DND-41 (cell line): Measurements from ENCODE around the gene FBXL20.
"Not testable (repeated sequence)": the region's sequence is repeated elsewhere in the genome, so short reads cannot be mapped to it uniquely, and the experiment has no call there.

ENCODE experiments used
- ATAC-seq: fragments of 200-7000 bp; cut with Tn5 transposase; 3 replicates; pipeline ENCODE4 v1.9.1; 2021; ENCODE audit warnings: low read depth; ENCODE audit not compliant: insufficient read depth
- DNase-seq: peaks from one replicate; pipeline ENCODE4 v3.0.0-alpha.2; 2020
- H2AFZ ChIP-seq: 2 replicates; pipeline ENCODE4 v1.6.0; 2012; ENCODE audit warnings: low read depth, low read length
- H3K27ac ChIP-seq: 2 replicates; pipeline ENCODE4 v1.5.1; 2012; ENCODE audit warnings: low read length, inconsistent platforms
- H3K27me3 ChIP-seq: fragments of 200-600 bp; sonication (generic); 2 replicates; pipeline ENCODE4 v1.6.0; 2012; ENCODE audit warnings: low read length, mild to moderate bottlenecking, inconsistent platforms; ENCODE audit not compliant: insufficient read depth, poor library complexity
- H3K36me3 ChIP-seq: 2 replicates; pipeline ENCODE4 v1.5.1; 2012; ENCODE audit warnings: low read length, inconsistent platforms; ENCODE audit not compliant: insufficient read depth
- H3K4me1 ChIP-seq: 2 replicates; pipeline ENCODE4 v1.5.1; 2012; ENCODE audit warnings: mild to moderate bottlenecking, low read length; ENCODE audit not compliant: insufficient read depth
- H3K4me2 ChIP-seq: 2 replicates; pipeline ENCODE4 v1.6.0; 2012; ENCODE audit warnings: mild to moderate bottlenecking, moderate library complexity, low read length, inconsistent platforms; ENCODE audit not compliant: insufficient read depth
- H3K4me3 ChIP-seq, 2 experiments: fragments of 200-600 bp in 1 of 2; shearing (Covaris generic) in 1 of 2; 2 replicates each; pipeline ENCODE4 v1.5.1; 2012 to 2016; ENCODE audit warnings: inconsistent platforms in 2 of 2, low read length in 2 of 2, mild to moderate bottlenecking in 2 of 2, low read depth in 1 of 2, moderate library complexity in 1 of 2
- H3K79me2 ChIP-seq: 2 replicates; pipeline ENCODE4 v1.6.0; 2012; ENCODE audit warnings: low read length, inconsistent platforms; ENCODE audit not compliant: insufficient read depth
- H3K9ac ChIP-seq: 2 replicates; pipeline ENCODE4 v1.6.0; 2012; ENCODE audit warnings: low read depth, mild to moderate bottlenecking, inconsistent platforms, low read length, moderate library complexity
- H3K9me3 ChIP-seq: 2 replicates; pipeline ENCODE4 v1.5.1; 2012; ENCODE audit warnings: low read length, moderate library complexity, mild to moderate bottlenecking, inconsistent platforms; ENCODE audit not compliant: insufficient read depth, severe bottlenecking
- H4K20me1 ChIP-seq: 2 replicates; pipeline ENCODE4 v1.6.0; 2012; ENCODE audit warnings: low read length; ENCODE audit not compliant: insufficient read depth
- EZH2 ChIP-seq: IDR thresholded peaks from 3 replicates; pipeline ENCODE4 v1.6.1; 2012; ENCODE audit warnings: borderline replicate concordance, low read depth, mild to moderate bottlenecking, moderate library complexity, low read length, inconsistent platforms; ENCODE audit not compliant: severe bottlenecking
- TF ChIP-seq, protein P1 (sequence below): IDR thresholded peaks from 2 replicates; pipeline ENCODE4 v1.5.1; 2012; ENCODE audit warnings: borderline replicate concordance, low read length, moderate library complexity, mild to moderate bottlenecking; ENCODE audit not compliant: poor library complexity, severe bottlenecking; ENCODE audit errors: extremely low read depth

Gene FBXL20

GRCh38 chr17:39251997-39252396 lies 149.4 kb downstream of the FBXL20 start:
- no peak overlapping the region for H3K9ac ChIP-seq
- no peak overlapping the region for H3K27ac ChIP-seq
- H3K4me3 ChIP-seq = no peak overlapping the region
- H3K4me1 ChIP-seq = no peaks in the 10 kb centered on the region
- no peak for DNase-seq
- H3K36me3 ChIP-seq = peaks cover 8% of the 10 kb centered on the region; the same call in 1 of the 2 replicates
- no peaks in the 10 kb centered on the region for H3K79me2 ChIP-seq
- no peaks in the 10 kb centered on the region for H3K9me3 ChIP-seq
- H2AFZ ChIP-seq = no peak overlapping the region
- H3K4me2 ChIP-seq = no peak overlapping the region
- no peaks in the 10 kb centered on the region for H3K27me3 ChIP-seq
- no peaks in the 10 kb centered on the region for H4K20me1 ChIP-seq
- ATAC-seq = no peak
- TF ChIP-seq, protein P1, sequence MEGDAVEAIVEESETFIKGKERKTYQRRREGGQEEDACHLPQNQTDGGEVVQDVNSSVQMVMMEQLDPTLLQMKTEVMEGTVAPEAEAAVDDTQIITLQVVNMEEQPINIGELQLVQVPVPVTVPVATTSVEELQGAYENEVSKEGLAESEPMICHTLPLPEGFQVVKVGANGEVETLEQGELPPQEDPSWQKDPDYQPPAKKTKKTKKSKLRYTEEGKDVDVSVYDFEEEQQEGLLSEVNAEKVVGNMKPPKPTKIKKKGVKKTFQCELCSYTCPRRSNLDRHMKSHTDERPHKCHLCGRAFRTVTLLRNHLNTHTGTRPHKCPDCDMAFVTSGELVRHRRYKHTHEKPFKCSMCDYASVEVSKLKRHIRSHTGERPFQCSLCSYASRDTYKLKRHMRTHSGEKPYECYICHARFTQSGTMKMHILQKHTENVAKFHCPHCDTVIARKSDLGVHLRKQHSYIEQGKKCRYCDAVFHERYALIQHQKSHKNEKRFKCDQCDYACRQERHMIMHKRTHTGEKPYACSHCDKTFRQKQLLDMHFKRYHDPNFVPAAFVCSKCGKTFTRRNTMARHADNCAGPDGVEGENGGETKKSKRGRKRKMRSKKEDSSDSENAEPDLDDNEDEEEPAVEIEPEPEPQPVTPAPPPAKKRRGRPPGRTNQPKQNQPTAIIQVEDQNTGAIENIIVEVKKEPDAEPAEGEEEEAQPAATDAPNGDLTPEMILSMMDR = no peak
- no peak for TF ChIP-seq EZH2

GRCh38 chr17:39250076-39250475 lies 151.3 kb downstream of the FBXL20 start:
- H3K4me2 ChIP-seq = not testable (repeated sequence)

GRCh38 chr17:39246274-39246673 lies 155.2 kb downstream of the FBXL20 start:
- H3K4me1 ChIP-seq = peaks cover 19% of the 10 kb centered on the region
- H3K79me2 ChIP-seq = no peaks in the 10 kb centered on the region
- ATAC-seq (no peak), DNase-seq (no peak)
- H3K9ac ChIP-seq = no peak overlapping the region
- no peaks in the 10 kb centered on the region for H3K36me3 ChIP-seq
- no peaks in the 10 kb centered on the region for H3K9me3 ChIP-seq
- H3K27me3 ChIP-seq = no peaks in the 10 kb centered on the region
- H3K4me2 ChIP-seq = no peak overlapping the region
- no peaks in the 10 kb centered on the region for H4K20me1 ChIP-seq
- TF ChIP-seq EZH2 = no peak
- TF ChIP-seq, protein P1 = no peak
- H2AFZ ChIP-seq = no peak overlapping the region
- no peak overlapping the region for H3K4me3 ChIP-seq
- no peak overlapping the region for H3K27ac ChIP-seq

More at GRCh38 chr17:39250076-39250475, 151.3 kb downstream of the FBXL20 start:
- H3K9me3 ChIP-seq, H3K9ac ChIP-seq, H3K79me2 ChIP-seq, H2AFZ ChIP-seq, H3K4me3 ChIP-seq, H4K20me1 ChIP-seq, H3K27me3 ChIP-seq, H3K4me1 ChIP-seq, H3K36me3 ChIP-seq, ATAC-seq, DNase-seq, H3K27ac ChIP-seq: not testable (repeated sequence)

DNA sequence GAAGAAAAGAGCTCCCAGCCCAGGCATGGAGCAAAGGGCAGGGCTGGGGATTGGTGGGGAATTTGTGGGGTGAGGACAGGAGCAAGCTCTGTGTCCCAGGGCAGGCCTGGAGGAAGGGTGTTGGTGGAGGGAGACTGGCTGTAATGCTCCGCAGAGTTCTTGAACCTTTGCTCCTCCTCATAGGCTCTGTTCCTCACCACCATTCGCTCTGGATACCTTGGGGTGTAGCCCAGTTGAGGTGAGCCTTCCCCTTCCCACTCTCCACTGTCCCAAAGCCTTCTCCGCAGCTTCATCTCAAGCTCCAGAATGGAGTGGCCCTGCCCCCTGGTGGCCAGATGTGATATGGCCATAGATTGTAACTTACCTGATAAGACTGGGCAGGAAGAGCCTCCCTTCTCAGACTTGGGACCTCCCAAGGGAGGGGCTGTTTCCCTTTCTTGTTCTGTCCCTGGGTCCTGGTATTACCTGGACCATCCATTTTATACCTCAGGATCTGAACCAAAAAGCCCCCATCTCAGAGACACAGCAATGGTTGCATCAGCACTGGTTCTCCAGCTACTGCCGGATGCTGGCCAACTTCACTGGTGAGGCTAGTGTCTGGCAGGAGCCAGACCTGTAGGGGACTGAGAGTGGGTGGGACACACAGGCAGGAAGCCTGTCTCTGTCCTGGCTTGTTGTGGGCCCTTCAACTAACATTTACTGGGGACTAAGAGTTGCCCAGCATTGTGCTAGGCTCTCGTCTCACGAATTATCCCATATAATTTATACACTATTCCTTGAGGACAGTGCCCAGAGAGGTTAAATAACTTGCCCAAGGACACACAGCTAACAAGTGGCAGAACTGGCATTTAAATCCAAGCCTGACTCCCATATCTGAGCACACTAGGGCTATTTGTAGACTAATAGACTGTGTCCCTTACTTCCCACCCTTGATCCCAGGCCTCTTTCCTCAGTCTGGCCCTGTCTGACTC lies 156.5 kb downstream of the FBXL20 start:
- Histone ChIP-seq H3K4me1 (peaks cover 19% of the 10 kb centered on the region), H3K36me3 (no peaks in the 10 kb centered on the region), H3K4me2 (peak overlapping the region; percentile 56), H3K9ac (peak overlapping the region; percentile 11; the same call in 1 of the 2 replicates), H3K9me3 (no peaks in the 10 kb centered on the region), H3K4me3 (peak overlapping the region in 1 of 2 experiments; percentile 33; a peak in 1 of 4 replicates), H3K27me3 (no peaks in the 10 kb centered on the region), H4K20me1 (no peaks in the 10 kb centered on the region), H3K79me2 (no peaks in the 10 kb centered on the region), H2AFZ (no peak overlapping the region), H3K27ac (peak overlapping the region; percentile 48; the same call in 1 of the 2 replicates)
- ATAC-seq (peak; percentile 80), DNase-seq (peak; percentile 85)
- TF ChIP-seq, protein P1 = peak; percentile 97
- TF ChIP-seq EZH2 = no peak
